Muscle of back (tissue), 13 donors: ENCODE results near the gene ERICH3. TPM values are rescaled to one million over a fixed set of nuclear protein-coding genes. Genes with fewer than 3 reads are reported as not detected.
A peak's percentile ranks its signal among the peaks of the same experiment; 100 is the strongest.

Experiments
- DNase-seq, 3 donors: peaks; one replicate each; pipeline versions ENCODE4 v3.0.0 to v3.0.0-alpha.2; 2013
- long read RNA-seq, 9 donors: transcript quantifications; one replicate each; lab custom pipeline, GENCODE V29; 2026
- polyA plus RNA-seq, 10 donors: library from polyadenylated mRNA; unstranded; fragments of 120-200 nt; gene quantifications; one replicate each; pipeline ENCODE4 v1.2.1, GENCODE V29; 2013; ENCODE audit not compliant: insufficient read length in 10 of 10

Gene ERICH3
- under 1 TPM; 0.04 to 0.30 (median 0.13) TPM for polyA plus RNA-seq
- long read RNA-seq, donor 1, result 0 reads
- long read RNA-seq, donor 2, result 0 reads
- long read RNA-seq, donor 3, result 0 reads
- long read RNA-seq, donor 4, result 0 reads
- long read RNA-seq, donor 5, result 0 reads
- long read RNA-seq, donor 6, result 0 reads
- long read RNA-seq, donor 7, result 0 reads
- long read RNA-seq, donor 8, result 0 reads
- long read RNA-seq, donor 9, result 0 reads

GRCh38 chr1:74673351-74674111, at the start of gene ERICH3:
Gene ERICH3, minus strand, starts transcription at chr1:74673792. Its CDS starts 273 bp downstream, at chr1:74673519.
- peak in 2 of 3 donors; percentile 11 to 45 for DNase-seq

- DNase-seq, result no peak
Measured at GRCh38 chr1:74717626-74718025, 44.0 kb upstream of the ERICH3 start.

GRCh38 chr1:74716822-74717221, 43.2 kb upstream of the ERICH3 start:
- no peak for DNase-seq

GRCh38 chr1:74715806-74716205, 42.2 kb upstream of the ERICH3 start:
- DNase-seq, result no peak

GRCh38 chr1:74715236-74715502, 41.6 kb upstream of the ERICH3 start:
- DNase-seq, result no peak

GRCh38 chr1:74714429-74715235, 41.0 kb upstream of the ERICH3 start:
- no peak for DNase-seq

- DNase-seq, result no peak
Measured at GRCh38 chr1:74713849-74714248, 40.3 kb upstream of the ERICH3 start.

- DNase-seq, result no peak
Measured at GRCh38 chr1:74712881-74713280, 39.3 kb upstream of the ERICH3 start.

GRCh38 chr1:74703386-74704182, 30.0 kb upstream of the ERICH3 start:
- DNase-seq, result no peak

- DNase-seq, result no peak
Measured at GRCh38 chr1:74699331-74699730, 25.7 kb upstream of the ERICH3 start.

GRCh38 chr1:74697832-74698231, 24.2 kb upstream of the ERICH3 start:
- no peak for DNase-seq

- no peak for DNase-seq
Measured at GRCh38 chr1:74693473-74693872, 19.9 kb upstream of the ERICH3 start.

- no peak for DNase-seq
Measured at GRCh38 chr1:74690909-74691308, 17.3 kb upstream of the ERICH3 start.

- no peak for DNase-seq
Measured at GRCh38 chr1:74690364-74690696, 16.7 kb upstream of the ERICH3 start.

GRCh38 chr1:74689621-74690363, 16.2 kb upstream of the ERICH3 start:
- DNase-seq, result peak; percentile 58 to 76 (median 70)

- DNase-seq, result no peak
Measured at GRCh38 chr1:74686928-74687327, 13.3 kb upstream of the ERICH3 start.

GRCh38 chr1:74684301-74684700, 10.7 kb upstream of the ERICH3 start:
- no peak for DNase-seq

- no peak for DNase-seq
Measured at GRCh38 chr1:74683656-74684055, 10.1 kb upstream of the ERICH3 start.

GRCh38 chr1:74681851-74682250, 8.3 kb upstream of the ERICH3 start:
- DNase-seq, result no peak

GRCh38 chr1:74681449-74681848, 7.9 kb upstream of the ERICH3 start:
- no peak for DNase-seq

- DNase-seq, result peak in 1 of 3 donors; percentile 28
Measured at GRCh38 chr1:74681001-74681400, 7.4 kb upstream of the ERICH3 start.
